Endothelial cell (in vitro differentiated cells): Measurements from ENCODE around the gene NCMAP. TPM values are rescaled to one million over a fixed set of nuclear protein-coding genes. Genes with fewer than 3 reads are reported as not detected.

Experiments used
- DNase-seq: peaks from one replicate; pipeline ENCODE4 v3.0.0; 2021; ENCODE audit warnings: low spot score
- H3K27ac Mint-ChIP-seq: one replicate; pipeline ENCODE4 v1.8.0; 2021; ENCODE audit warnings: mixed read lengths, inconsistent platforms; ENCODE audit not compliant: unreplicated experiment
- H3K27me3 Mint-ChIP-seq: one replicate; pipeline ENCODE4 v1.8.0; 2021; ENCODE audit warnings: mild to moderate bottlenecking, moderate library complexity, mixed read lengths, inconsistent platforms; ENCODE audit not compliant: unreplicated experiment
- H3K36me3 Mint-ChIP-seq: one replicate; pipeline ENCODE4 v1.8.0; 2021; ENCODE audit warnings: mild to moderate bottlenecking, low read depth, mixed read lengths, inconsistent platforms; ENCODE audit not compliant: unreplicated experiment
- H3K4me1 Mint-ChIP-seq: one replicate; pipeline ENCODE4 v1.8.0; 2021; ENCODE audit warnings: mild to moderate bottlenecking, mixed read lengths, inconsistent platforms; ENCODE audit not compliant: unreplicated experiment
- H3K4me3 Mint-ChIP-seq: one replicate; pipeline ENCODE4 v1.8.0; 2021; ENCODE audit warnings: mild to moderate bottlenecking, mixed read lengths, inconsistent platforms; ENCODE audit not compliant: unreplicated experiment
- H3K9me3 Mint-ChIP-seq: one replicate; pipeline ENCODE4 v1.8.0; 2021; ENCODE audit warnings: mixed read lengths, inconsistent platforms; ENCODE audit not compliant: unreplicated experiment
- CTCF ChIP-seq: fragments of 200-600 bp; sonication (generic); IDR thresholded peaks from one replicate; pipeline ENCODE4 v1.5.0; 2021; ENCODE audit warnings: antibody characterized with exemption; ENCODE audit not compliant: unreplicated experiment
- total RNA-seq: library from RNA; stranded (reverse); fragmentation: NEBNext Ultra II Directional; extraction: Animal tissue kit (Norgen Biotek cat#: 25700); gene quantifications from one replicate; pipeline ENCODE4 v1.2.1, GENCODE V29; 2021; ENCODE audit not compliant: unreplicated experiment

The NCMAP gene
- total RNA-seq, 1 donor from 2014 or later, result 0.05 TPM

DNA sequence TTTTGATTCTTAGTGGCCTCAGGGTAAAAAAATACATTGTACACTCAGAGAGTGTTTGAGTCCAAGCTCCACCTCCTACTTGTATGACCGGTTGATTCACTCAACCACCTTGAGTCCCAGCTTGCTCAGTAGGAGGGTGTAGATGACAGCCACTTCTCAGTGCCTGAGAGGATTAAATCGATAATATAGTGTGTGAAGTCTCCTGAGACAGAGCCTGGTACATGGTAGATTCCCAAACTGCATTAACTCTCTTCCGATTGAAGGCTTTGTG lies 38.4 kb downstream of the NCMAP start:
- Mint-ChIP-seq H3K36me3 (no peaks in the 10 kb centered on the region), H3K9me3 (no peaks in the 10 kb centered on the region), H3K27me3 (no peaks in the 10 kb centered on the region), H3K27ac (no peak overlapping the region), H3K4me3 (no peak overlapping the region), H3K4me1 (no peaks in the 10 kb centered on the region)
- DNase-seq, result no peak
- TF ChIP-seq CTCF, result no peak

- TF ChIP-seq CTCF, result no peak
- no peaks in the 10 kb centered on the region for H3K9me3 Mint-ChIP-seq
- no peak overlapping the region for H3K4me3 Mint-ChIP-seq
- H3K4me1 Mint-ChIP-seq, result no peaks in the 10 kb centered on the region
- no peak for DNase-seq
- no peaks in the 10 kb centered on the region for H3K27me3 Mint-ChIP-seq
- no peaks in the 10 kb centered on the region for H3K36me3 Mint-ChIP-seq
- no peak overlapping the region for H3K27ac Mint-ChIP-seq
Measured at GRCh38 chr1:24596401-24596880, 40.6 kb downstream of the NCMAP start.

- Mint-ChIP-seq H3K9me3 (no peaks in the 10 kb centered on the region), H3K27ac (no peak overlapping the region), H3K4me1 (no peaks in the 10 kb centered on the region), H3K27me3 (no peaks in the 10 kb centered on the region), H3K36me3 (no peaks in the 10 kb centered on the region), H3K4me3 (no peak overlapping the region)
- no peak for TF ChIP-seq CTCF
- no peak for DNase-seq
Measured at GRCh38 chr1:24599265-24599664, 43.4 kb downstream of the NCMAP start.

DNA sequence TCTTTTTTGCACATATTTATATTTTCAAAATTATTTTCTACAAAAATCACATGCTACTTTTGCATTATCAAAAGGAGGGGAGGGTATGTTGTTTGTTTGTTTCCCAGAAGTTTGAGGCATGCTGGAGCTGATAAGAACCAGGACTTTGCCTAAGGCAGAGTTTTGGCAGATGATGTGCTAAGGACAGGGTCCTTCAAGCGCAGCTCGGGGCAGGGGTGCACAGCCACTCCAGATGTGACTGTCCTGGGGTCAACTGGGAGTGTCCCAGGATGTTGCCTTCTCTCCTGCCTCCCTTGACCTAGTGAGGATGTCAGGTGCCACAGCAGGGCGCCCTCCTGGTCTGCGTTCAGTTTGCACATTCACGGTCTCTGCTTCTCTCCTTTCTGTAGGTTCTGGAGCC lies 44.7 kb downstream of the NCMAP start:
- H3K36me3 Mint-ChIP-seq, result no peaks in the 10 kb centered on the region
- no peak overlapping the region for H3K4me3 Mint-ChIP-seq
- no peak for TF ChIP-seq CTCF
- H3K27ac Mint-ChIP-seq, result no peak overlapping the region
- no peaks in the 10 kb centered on the region for H3K27me3 Mint-ChIP-seq
- no peaks in the 10 kb centered on the region for H3K4me1 Mint-ChIP-seq
- no peaks in the 10 kb centered on the region for H3K9me3 Mint-ChIP-seq
- no peak for DNase-seq

DNA sequence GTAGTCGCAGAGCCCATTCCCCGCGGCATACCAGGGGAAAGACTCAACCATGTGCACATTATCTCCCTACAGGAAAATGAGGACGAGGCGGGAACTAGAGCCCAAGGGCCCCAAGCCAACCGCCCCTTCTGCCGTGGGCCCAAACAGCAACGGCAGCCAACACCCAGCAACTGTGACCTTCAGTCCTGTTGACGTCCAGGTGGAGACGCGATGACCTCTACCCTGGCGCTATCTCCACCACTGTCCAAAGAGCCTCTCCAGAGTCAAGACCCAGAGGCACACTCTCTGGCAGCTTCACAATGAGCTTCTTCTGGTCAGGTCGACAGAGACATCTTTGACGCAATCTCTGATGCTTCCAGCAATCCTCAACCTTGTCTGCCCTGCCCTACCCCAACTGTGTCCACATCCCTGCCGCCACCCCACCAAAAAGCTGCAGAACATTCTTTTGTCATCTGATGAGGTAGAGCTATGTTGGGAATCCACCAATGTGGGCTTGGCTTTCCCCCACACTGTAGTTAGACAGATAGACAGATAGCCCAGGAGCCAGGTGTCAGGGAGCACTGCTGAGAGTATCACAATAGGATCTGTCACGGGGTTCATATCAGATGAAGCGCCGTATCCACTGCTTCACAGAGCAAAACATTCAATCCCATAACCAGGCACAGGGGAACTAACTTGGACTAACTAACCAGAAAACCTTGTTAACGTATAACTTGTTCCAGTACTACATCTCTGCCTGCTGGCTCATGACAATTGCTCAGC lies 49.8 kb downstream of the NCMAP start:
- no peak overlapping the region for H3K4me3 Mint-ChIP-seq
- DNase-seq, result no peak
- no peaks in the 10 kb centered on the region for H3K36me3 Mint-ChIP-seq
- H3K27me3 Mint-ChIP-seq, result no peaks in the 10 kb centered on the region
- H3K27ac Mint-ChIP-seq, result no peak overlapping the region
- no peak for TF ChIP-seq CTCF
- H3K4me1 Mint-ChIP-seq, result no peaks in the 10 kb centered on the region
- no peaks in the 10 kb centered on the region for H3K9me3 Mint-ChIP-seq
